GM12878 (cell line): Measurements from ENCODE around the gene LANCL1. TPM values are rescaled to one million over a fixed set of nuclear protein-coding genes. Genes with fewer than 3 reads are reported as not detected.

Experiments used
- ATAC-seq: fragments of 200-7000 bp; cut with Tn5 transposase; 3 replicates; pipeline ENCODE4 v1.9.1; 2020; ENCODE audit warnings: mild to moderate bottlenecking, moderate library complexity
- BruUV-seq: library from RNA; stranded (reverse); fragments of 400-500 nt; replicated peaks from 2 replicates; lab custom pipeline; 2021; lab: Mats Ljungman, UMichigan
- CTCF ChIA-PET: fragments of 300-600 bp; sonication (Branson Sonifier 250); formaldehyde crosslinking; extraction: SDS; loops from one replicate; lab custom pipeline; 2021; ENCODE audit warnings: inconsistent platforms; lab: Yijun Ruan, JAX
- POLR2A ChIA-PET: fragments of 350-600 bp; formaldehyde crosslinking; extraction: SDS; loops from one replicate; lab custom pipeline; 2021; ENCODE audit warnings: inconsistent platforms; lab: Charles Lee
- RAD21 ChIA-PET: fragments of 300-600 bp; sonication (Branson Sonifier 250); formaldehyde crosslinking; loops from one replicate; lab custom pipeline; 2023; ENCODE audit warnings: antibody characterized with exemption; ENCODE audit not compliant: unreplicated experiment; lab: Charles Lee
- SMC1A ChIA-PET: fragments of 300-600 bp; sonication (Branson Sonifier 250); formaldehyde crosslinking; loops from one replicate; lab custom pipeline; 2023; ENCODE audit not compliant: unreplicated experiment, uncharacterized antibody; lab: Charles Lee
- DNase-seq: peaks from one replicate; pipeline ENCODE4 v3.0.0-alpha.2; 2011; ENCODE audit warnings: low read depth, low spot score
- FAIRE-seq: peaks from 3 replicates; lab custom pipeline; 2011; peaks lifted over from hg19 to GRCh38; lab: Jason Lieb, UNC
- H2AFZ ChIP-seq: 2 replicates; pipeline ENCODE4 v1.6.0; 2011; ENCODE audit warnings: low read depth, low read length, control low read depth; ENCODE audit not compliant: control insufficient read depth
- H3K27ac ChIP-seq: 2 replicates; pipeline ENCODE4 v1.5.1; 2011; ENCODE audit warnings: control low read depth; ENCODE audit not compliant: control insufficient read depth, insufficient read depth
- H3K27me3 ChIP-seq, 2 experiments: replicated peaks in 1 of 2; 2 replicates each; pipeline versions ENCODE4 v1.6.0 to v1.6.1; 2011; ENCODE audit warnings: low read length in 1 of 2; ENCODE audit not compliant: control insufficient read depth in 2 of 2, insufficient read depth in 2 of 2
- H3K36me3 ChIP-seq, 2 experiments: 2 replicates each; pipeline ENCODE4 v1.5.1; 2011; ENCODE audit warnings: low read length in 1 of 2; ENCODE audit not compliant: control insufficient read depth in 2 of 2, insufficient read depth in 2 of 2
- H3K4me1 ChIP-seq: 2 replicates; pipeline ENCODE4 v1.6.1; 2011; ENCODE audit warnings: mild to moderate bottlenecking, low read length, moderate library complexity, mixed read lengths; ENCODE audit not compliant: control insufficient read depth, insufficient read depth
- H3K4me2 ChIP-seq: 2 replicates; pipeline ENCODE4 v1.6.0; 2011; ENCODE audit warnings: control low read depth; ENCODE audit not compliant: control insufficient read depth, insufficient read depth
- H3K4me3 ChIP-seq: fragments of 200-600 bp; sonication (generic); 2 replicates; pipeline ENCODE4 v1.5.1; 2016
- H3K79me2 ChIP-seq: 2 replicates; pipeline ENCODE4 v1.6.0; 2011; ENCODE audit warnings: low read length; ENCODE audit not compliant: control insufficient read depth, insufficient read depth
- H3K9ac ChIP-seq: 2 replicates; pipeline ENCODE4 v1.8.0; 2011; ENCODE audit warnings: low read length, control low read depth, mixed read lengths; ENCODE audit not compliant: control insufficient read depth, insufficient read depth
- H3K9me3 ChIP-seq: replicated peaks from 3 replicates; pipeline ENCODE4 v1.5.1; 2011; ENCODE audit warnings: mild to moderate bottlenecking, low read length; ENCODE audit not compliant: control insufficient read depth, insufficient read depth
- H4K20me1 ChIP-seq: 2 replicates; pipeline ENCODE4 v1.6.0; 2011; ENCODE audit not compliant: control insufficient read depth, insufficient read depth
- ESRRA ChIP-seq: IDR thresholded peaks from 2 replicates; pipeline ENCODE4 v1.6.1; 2012; ENCODE audit warnings: mild to moderate bottlenecking, low read length, improper control_type of control experiment
- JUNB ChIP-seq: IDR thresholded peaks from 2 replicates; pipeline ENCODE4 v1.6.1; 2016; ENCODE audit warnings: antibody characterized with exemption, mild to moderate bottlenecking
- NFXL1 ChIP-seq: fragments of 450-650 bp; IDR thresholded peaks from 2 replicates; pipeline ENCODE4 v1.6.1; 2017; ENCODE audit warnings: antibody characterized with exemption, mild to moderate bottlenecking, borderline replicate concordance
- PML ChIP-seq: IDR thresholded peaks from 2 replicates; pipeline ENCODE4 v1.6.1; 2012; ENCODE audit warnings: low read length, inconsistent platforms
- RAD51 ChIP-seq: fragments of 450-650 bp; IDR thresholded peaks from 2 replicates; pipeline ENCODE4 v1.6.1; 2016; ENCODE audit warnings: moderate library complexity, mild to moderate bottlenecking, inconsistent platforms
- SP1 ChIP-seq: IDR thresholded peaks from one replicate; pipeline ENCODE4 v1.6.1; 2011; ENCODE audit warnings: low read depth, low read length
- TAF1 ChIP-seq: IDR thresholded peaks from 2 replicates; pipeline ENCODE4 v1.6.1; 2011; ENCODE audit warnings: mild to moderate bottlenecking, low read depth, low read length, borderline replicate concordance
- TARDBP ChIP-seq: IDR thresholded peaks from 2 replicates; pipeline ENCODE4 v1.6.1; 2016; ENCODE audit warnings: borderline replicate concordance
- ZNF384 ChIP-seq: IDR thresholded peaks from 2 replicates; pipeline ENCODE4 v1.6.1; 2012; ENCODE audit warnings: low read depth, mild to moderate bottlenecking, low read length, improper control_type of control experiment, borderline replicate concordance
- WGBS: methylation state at CpG from one replicate; pipeline ENCODE4 v1.1.6; 2016; ENCODE audit warnings: low lambda C conversion rate; ENCODE audit not compliant: insufficient replicate concordance, insufficient coverage; ENCODE audit errors: missing lambda C conversion rate; 5-methylcytosine and 5-hydroxymethylcytosine counted together
- in situ Hi-C: fragments of 300-500 bp; cut with MboI; formaldehyde crosslinking; loops from 9 replicates; pipeline ENCODE4 v1.14.3; 2018; ENCODE audit warnings: mixed read lengths
- intact Hi-C: fragments of 100-400 bp; cut with micrococcal nuclease; formaldehyde crosslinking; loops from one replicate; pipeline ENCODE4 v1.14.2; 2022; ENCODE audit not compliant: unreplicated experiment
- polyA plus RNA-seq, 11 experiments: library from polyadenylated mRNA; depleted of rRNA in 4 of 11; unstranded in 6 of 11; stranded (reverse) in 5 of 11; fragments of >200 nt; fragmentation: Nextera tagmentation in 4 of 11; fragmentation: Illumina TruSeq in 1 of 11; extraction: Ambion mirVana in 4 of 11; extraction: Trizol in 1 of 11; gene quantifications; 1 replicate in 1 of 11; 2 replicates in 10 of 11; pipeline versions ENCODE4 v1.2.1 to v1.2.3, GENCODE V29; 2011 to 2016; ENCODE audit warnings: inconsistent platforms in 2 of 11, missing spikeins in 2 of 11, low read depth in 1 of 11
- total RNA-seq, 4 experiments: library from RNA; depleted of rRNA in 3 of 4; stranded (reverse); fragments of >200 nt in 3 of 4; fragmentation: Illumina TruSeq in 1 of 4; extraction: Trizol in 1 of 4; gene quantifications; 2 replicates each; pipeline versions ENCODE4 v1.2.1 to v1.2.3, GENCODE V29; 2013 to 2021

LANCL1 gene
- total and polyA plus RNA-seq, 10 of the 15 experiments (the other 5 are each of a cell fraction or from before 2014, with no cell fraction given): 13.6 to 79.1 (median 26.9) TPM

DNA sequence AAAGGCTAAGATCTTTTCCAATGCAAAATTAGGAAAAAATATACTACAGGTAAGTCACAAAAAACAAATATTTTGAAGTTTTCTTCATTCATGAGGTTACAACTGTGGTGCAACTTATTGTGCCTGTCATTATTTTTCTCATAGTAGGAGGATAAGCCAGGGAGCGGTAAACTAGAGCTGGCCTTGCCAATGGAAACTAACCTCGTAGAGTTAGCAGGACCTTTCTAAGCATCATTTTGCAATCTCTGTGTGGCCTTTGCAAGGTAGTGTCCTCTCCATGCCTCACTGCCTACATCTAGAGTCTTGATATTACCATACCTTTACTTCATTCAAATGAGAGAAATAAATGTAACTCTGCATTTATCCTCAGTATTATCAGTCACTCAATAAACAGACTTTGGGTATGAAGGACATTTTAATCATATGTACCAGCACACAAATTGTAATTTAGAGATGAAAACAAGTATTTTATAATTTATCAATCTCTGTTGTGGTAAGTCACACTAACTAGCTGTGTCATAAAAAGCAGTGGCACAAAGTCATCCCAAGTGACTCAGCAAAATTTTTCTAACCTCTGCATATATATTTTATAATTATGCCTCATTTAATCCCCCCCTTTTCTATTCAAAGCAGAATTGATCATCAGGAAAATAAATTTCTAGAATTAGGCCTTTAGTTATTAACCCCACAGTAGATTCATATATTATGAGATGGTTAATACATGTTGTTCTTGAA, 47.0 kb downstream of the LANCL1 start:
- Histone ChIP-seq H2AFZ (no peak overlapping the region), H3K9ac (no peak overlapping the region), H3K79me2 (no peaks in the 10 kb centered on the region), H3K9me3 (no peaks in the 10 kb centered on the region; the same call in 2 of the 3 replicates)
- BruUV-seq: no TSS peak
- intact Hi-C loops: no loop called here
- 100% methylated on average over 2 of the region's 2 CpGs for WGBS
- in situ Hi-C loops: no loop called here
- ATAC-seq (no peak), DNase-seq (no peak)
- RAD21 ChIA-PET: no interaction called here
- POLR2A ChIA-PET: no interaction called here
- SMC1A ChIA-PET: no interaction called here
- TF ChIP-seq SP1: no peak
- no peak for TF ChIP-seq PML
- TF ChIP-seq JUNB: no peak
- TF ChIP-seq RAD51: no peak
- no peak for TF ChIP-seq TAF1
- TF ChIP-seq, all 136 proteins: peak for 0
- CTCF ChIA-PET: no interaction called here
- no peak overlapping the region for H3K4me2 ChIP-seq
- H3K27ac ChIP-seq: no peak overlapping the region
- no peaks in the 10 kb centered on the region for H3K4me1 ChIP-seq
- H4K20me1 ChIP-seq: no peaks in the 10 kb centered on the region
- no peak for FAIRE-seq
- H3K4me3 ChIP-seq: no peak overlapping the region
- H3K27me3 ChIP-seq: no peaks in the 10 kb centered on the region
- peaks cover 0 to 2% of the 10 kb centered on the region in 2 experiments; a peak in 1 of 4 replicates for H3K36me3 ChIP-seq

DNA sequence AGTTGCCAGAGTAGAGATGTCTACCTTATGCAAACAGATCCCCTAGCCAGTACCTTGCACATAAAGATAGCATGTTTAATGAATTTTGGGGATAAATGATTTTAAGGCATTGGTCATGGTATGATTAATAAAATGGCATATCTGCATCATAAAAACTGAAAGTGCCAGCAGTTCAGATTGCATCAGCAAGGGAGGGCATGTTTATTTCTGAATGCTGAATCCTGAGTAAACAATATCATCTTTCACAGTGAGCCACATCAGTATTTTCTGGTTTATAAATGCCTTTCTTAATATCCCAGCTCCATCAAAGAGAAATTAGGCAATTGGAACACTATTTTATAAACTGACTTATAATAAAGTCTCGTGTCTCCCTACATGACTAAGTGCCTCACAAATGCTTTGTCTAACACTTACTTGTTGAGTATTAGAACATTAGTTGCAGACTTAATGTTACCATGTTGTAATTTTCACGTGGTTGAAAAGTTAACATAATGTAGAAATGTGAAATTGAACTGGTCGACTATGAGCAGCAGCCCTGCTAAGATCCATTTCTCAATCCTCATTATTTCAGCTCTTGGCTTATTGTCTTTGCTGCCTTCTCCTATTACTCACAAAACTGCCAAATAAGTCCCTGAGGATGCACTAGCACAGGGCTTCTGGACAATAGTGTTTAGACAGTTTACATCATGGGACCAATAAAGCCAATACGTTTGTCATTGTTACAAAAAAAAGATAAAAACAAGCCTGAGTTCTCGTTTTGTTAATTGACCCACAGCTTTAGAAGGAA, 48.0 kb downstream of the LANCL1 start:
- no peaks in the 10 kb centered on the region for H4K20me1 ChIP-seq
- H3K4me3 ChIP-seq: no peak overlapping the region
- no peak overlapping the region for H3K27ac ChIP-seq
- H2AFZ ChIP-seq: no peak overlapping the region
- ChIA-PET POLR2A (no interaction called here), CTCF (no interaction called here), RAD21 (no interaction called here)
- no peaks in the 10 kb centered on the region for H3K27me3 ChIP-seq
- no peak overlapping the region for H3K9ac ChIP-seq
- no peaks in the 10 kb centered on the region for H3K4me1 ChIP-seq
- no peak for DNase-seq
- H3K9me3 ChIP-seq: no peaks in the 10 kb centered on the region; the same call in 2 of the 3 replicates
- peaks cover 0 to 2% of the 10 kb centered on the region in 2 experiments; a peak in 1 of 4 replicates for H3K36me3 ChIP-seq
- no TSS peak for BruUV-seq
- intact Hi-C loops: no loop called here
- FAIRE-seq: no peak
- TF ChIP-seq TARDBP (no peak), ESRRA (no peak), ZNF384 (no peak), NFXL1 (no peak)
- TF ChIP-seq, all 136 proteins: peak for 0
- SMC1A ChIA-PET: no interaction called here
- in situ Hi-C loops: no loop called here
- Histone ChIP-seq H3K4me2 (no peak overlapping the region), H3K79me2 (no peaks in the 10 kb centered on the region)
- ATAC-seq: no peak
- 72% methylated on average over 5 of the region's 5 CpGs for WGBS
